GM21576 (cell line): ENCODE measurements around the gene ARHGAP10.
"Not testable (repeated sequence)": the region's sequence is repeated elsewhere in the genome, so short reads cannot be mapped to it uniquely, and the experiment has no call there.

ENCODE experiments used
- ATAC-seq: cut with Tn5 transposase; IDR thresholded peaks from one replicate; pipeline ENCODE4 v1.9.1; 2021; ENCODE audit warnings: mild to moderate bottlenecking, moderate library complexity; ENCODE audit not compliant: unreplicated experiment

ARHGAP10 gene

GRCh38 chr4:148081745-148082144 is 349.9 kb downstream of the ARHGAP10 start:
- ATAC-seq = no peak

DNA sequence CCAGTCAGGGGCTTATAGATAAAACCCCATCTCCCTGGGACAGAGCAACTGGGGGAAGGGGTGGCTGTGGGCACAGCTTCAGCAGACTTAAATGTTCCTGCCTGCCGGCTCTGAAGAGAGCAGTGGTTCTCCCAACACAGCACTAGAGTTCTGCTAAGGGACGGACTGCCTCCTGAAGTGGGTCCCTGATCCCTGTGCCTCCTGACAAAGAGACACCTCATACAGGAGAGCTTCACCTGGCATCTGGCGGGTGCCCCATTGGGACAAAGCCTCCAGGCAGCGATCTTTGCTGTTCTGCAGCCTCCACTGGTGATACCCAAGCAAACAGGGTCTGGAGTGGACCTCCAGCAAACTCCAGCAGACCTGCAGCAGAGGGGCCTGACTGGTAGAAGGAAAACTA is 351.2 kb downstream of the ARHGAP10 start:
- not testable (repeated sequence) for ATAC-seq

GRCh38 chr4:148089624-148090023 is 357.7 kb downstream of the ARHGAP10 start:
- ATAC-seq = no peak

GRCh38 chr4:148090029-148090428 is 358.1 kb downstream of the ARHGAP10 start:
- no peak for ATAC-seq

DNA sequence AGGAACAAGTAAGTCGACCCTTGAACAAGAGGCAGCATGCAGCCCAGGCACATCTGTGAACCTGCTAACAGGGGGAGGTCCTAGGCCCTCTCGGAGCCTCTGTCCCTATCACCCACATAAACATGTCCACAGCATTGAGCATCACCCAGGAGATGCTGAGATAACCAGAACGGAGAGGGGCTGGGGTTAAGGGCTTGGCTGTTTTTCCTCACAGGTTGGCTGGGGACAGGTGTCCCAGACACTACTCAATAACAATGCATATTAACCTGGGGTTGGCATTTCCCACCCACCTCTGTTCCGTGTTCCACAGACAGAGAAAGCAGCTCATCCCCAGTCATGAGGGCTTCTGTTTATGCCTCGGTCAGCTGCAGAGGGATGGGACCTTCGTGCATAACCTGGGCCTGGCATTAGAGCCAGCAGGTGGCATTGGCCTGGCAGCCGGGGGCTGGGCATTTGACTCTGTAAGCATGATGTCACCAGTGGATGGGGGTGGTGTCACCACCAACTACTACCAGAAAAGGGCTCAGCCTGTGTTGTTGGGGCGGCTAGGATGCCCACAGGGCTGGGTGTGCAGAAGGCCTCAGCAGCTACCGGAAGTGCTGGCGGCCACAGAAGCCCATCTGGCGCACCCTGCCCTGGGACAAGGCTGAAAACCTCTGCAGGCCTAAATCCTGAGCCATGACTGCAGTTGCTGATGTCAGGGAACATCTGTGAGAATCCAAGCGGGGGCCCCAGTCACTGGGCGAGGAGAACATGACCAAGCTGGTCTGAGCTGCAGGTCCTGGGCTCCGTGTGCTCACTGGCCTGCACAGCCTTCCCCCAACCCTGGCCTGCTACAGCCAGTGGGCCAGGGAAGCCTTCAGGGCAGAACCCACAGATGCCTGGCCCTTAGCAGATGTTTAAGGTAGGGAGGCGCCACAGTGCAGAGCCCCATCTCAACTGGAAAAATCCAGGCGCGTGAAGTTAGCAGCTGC is 358.9 kb downstream of the ARHGAP10 start:
- ATAC-seq = no peak

GRCh38 chr4:148091896-148092295 is 360.0 kb downstream of the ARHGAP10 start:
- ATAC-seq = no peak

DNA sequence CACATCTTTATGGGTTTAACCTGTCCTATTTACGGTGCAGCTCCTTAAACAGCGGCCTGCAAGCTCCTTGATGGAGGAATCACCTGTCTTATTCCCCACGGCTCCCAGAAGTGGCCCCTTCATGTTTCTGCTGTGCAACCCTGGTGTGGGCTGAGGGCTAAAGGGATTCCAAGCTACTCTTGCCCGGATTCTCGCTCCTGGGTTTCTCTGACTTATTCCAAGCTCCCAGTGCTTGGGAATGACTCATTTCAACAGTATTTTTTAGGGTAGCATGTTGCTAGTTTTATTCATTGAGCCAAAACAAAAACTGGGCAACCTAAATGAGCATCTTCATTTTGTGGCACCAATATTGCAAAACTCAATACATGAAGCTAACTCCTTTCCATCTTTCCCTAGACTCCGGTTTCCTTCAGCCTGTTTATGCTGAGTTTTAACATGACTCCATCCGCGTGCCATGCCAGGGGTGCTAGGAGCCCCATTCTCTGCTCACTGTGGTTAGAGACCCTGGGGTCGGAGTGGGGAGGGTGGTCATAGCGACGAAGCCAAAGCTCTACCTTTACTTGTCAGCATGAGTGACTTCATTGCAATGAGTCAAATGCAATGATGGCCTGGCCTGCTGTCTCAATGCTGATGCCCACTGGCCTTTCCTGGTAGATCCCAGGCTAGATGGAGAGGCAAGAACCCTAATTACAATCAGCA is 360.6 kb downstream of the ARHGAP10 start:
- no peak for ATAC-seq

- ATAC-seq = no peak
These were observed 361.2 kb downstream of the ARHGAP10 start for GRCh38 chr4:148093065-148093464.

- no peak for ATAC-seq
These were observed 362.3 kb downstream of the ARHGAP10 start for GRCh38 chr4:148094149-148094548.

DNA sequence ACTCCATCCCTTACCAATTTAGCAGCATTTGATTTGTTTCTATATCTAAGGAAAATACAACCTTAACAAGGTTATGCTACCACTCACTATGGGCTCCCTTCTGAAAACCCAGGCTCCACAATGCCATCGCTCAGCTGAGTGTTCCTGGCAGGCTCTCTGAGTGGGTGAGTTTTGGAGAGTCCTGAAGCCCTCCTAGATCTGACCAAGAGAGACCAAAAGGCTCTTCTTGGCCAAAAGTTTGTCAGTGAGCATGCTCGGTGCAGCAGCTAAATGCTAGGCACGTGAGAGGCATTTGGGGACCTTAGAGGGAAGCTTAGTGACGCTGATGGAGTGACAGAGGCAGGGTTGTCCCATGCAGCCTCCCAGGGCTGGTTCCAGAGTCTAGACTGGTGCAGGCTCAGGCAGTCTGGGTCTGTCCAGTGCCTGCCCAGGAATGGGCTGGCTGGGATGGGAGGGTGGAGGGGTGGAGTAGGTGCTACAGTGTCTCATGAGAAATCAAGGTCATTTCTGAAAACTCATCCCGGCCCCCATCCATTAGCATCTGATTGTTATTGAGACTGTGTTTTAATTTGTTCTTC is 363.5 kb downstream of the ARHGAP10 start:
- no peak for ATAC-seq

DNA sequence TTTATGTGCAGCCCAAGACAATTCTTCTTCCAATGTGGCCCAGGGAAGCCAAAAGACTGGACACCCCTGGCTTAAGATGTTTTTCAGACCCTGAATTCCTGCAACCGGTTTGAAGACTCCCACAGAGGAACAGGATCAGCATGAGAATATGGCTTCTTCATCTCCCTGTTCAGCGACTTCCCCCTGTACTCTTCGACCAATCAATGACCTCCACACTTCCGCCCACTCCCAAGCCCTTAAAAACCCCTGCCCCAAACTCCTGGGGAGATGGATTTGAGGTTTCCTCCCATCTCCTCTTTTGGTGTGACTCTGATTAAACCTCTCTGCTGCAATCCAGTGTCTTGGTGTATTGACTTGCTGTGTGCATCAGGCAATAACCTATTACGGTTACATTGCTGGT is 365.9 kb downstream of the ARHGAP10 start:
- ATAC-seq = no peak

DNA sequence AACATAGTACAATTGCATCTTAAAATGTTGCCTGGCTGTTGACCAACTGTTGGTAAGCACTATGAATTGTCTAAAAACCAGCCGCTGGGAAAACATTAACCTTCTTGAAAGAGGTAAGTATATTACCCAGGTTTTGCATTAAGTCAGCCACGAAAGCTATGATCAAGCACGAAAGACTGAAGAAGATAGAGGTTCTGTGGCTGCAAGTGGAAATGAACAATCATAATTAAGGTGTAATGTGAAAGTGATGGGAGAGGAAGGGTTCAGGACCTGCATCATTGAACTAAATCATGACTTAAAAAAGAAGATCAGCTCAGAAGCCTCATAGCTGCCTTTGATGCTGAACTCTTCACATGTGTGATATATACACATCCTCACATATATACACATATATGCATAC is 369.3 kb downstream of the ARHGAP10 start:
- ATAC-seq = no peak

DNA sequence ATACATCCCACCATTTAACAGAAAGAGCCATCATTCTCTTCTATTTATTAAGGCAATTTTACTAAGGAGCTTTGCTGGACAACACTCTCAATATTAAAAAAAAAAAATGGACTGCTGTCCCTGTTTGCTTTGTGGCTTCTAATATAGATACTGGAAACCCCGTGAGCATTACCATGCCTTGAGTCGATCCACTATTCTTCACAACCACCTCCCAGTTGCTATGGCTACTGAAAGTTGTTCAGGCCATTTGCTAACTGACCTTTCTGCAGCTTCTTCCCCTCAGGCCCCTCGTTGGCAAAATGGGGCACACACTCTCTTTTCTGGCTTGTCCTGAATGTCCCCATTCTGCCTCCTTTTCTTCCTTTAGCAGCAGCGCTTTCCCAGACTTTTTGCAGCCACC is 369.9 kb downstream of the ARHGAP10 start:
- no peak for ATAC-seq

DNA sequence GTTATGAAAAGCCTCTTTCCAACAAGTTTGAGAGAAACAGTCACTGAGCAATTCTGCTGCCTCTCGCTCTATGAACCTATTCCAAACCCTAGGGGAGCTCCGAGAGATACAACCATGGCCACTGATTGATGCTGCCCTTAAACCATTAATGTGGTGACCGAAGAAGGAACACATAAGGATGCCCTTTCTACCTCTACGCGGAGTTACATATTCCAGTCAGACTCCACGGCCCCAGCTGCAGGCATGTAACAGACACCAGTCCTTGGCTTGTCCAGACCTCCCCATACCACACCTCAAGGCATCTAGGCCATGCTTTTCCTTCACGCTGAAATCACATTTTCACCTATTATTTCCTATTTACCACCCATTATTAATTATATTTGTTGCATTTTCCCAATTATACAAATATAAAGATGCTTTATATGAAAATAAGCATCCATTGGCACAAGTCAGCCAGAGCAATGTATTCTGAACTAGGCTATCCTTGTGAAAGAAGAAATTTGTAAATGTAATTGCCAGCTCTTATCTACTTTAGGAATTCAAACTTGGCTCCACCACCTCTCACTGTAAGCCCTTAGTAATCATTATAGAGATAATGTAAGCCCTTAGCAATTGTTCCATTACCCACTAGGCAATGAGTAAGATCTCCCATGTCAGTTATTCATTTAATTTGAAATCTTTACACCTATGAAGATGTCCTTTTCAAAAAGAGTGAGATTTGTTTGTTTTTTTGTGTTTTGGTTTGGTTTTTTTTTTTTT is 371.9 kb downstream of the ARHGAP10 start:
- no peak for ATAC-seq

GRCh38 chr4:148108766-148109165 is 376.9 kb downstream of the ARHGAP10 start:
- no peak for ATAC-seq

GRCh38 chr4:148109216-148109615 is 377.3 kb downstream of the ARHGAP10 start:
- ATAC-seq = no peak

DNA sequence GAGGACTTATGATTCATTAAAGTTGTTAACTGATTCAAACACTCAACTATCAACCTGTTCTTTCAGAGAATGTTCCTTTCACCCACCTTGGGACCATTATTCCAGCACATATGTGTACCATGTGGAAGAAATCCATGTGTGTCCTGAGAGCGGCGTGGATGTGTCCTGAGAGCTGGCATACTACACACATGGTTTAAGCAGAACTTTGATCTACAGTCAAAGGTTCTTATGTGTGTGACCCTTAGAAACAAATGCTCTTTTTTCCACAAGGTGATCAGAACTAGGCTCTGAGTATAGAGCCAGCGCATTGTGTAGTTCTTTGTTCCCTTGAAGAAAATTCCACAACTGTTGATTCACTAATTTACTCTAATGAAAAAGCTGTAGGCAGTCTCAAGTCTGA is 378.3 kb downstream of the ARHGAP10 start:
- ATAC-seq = no peak

DNA sequence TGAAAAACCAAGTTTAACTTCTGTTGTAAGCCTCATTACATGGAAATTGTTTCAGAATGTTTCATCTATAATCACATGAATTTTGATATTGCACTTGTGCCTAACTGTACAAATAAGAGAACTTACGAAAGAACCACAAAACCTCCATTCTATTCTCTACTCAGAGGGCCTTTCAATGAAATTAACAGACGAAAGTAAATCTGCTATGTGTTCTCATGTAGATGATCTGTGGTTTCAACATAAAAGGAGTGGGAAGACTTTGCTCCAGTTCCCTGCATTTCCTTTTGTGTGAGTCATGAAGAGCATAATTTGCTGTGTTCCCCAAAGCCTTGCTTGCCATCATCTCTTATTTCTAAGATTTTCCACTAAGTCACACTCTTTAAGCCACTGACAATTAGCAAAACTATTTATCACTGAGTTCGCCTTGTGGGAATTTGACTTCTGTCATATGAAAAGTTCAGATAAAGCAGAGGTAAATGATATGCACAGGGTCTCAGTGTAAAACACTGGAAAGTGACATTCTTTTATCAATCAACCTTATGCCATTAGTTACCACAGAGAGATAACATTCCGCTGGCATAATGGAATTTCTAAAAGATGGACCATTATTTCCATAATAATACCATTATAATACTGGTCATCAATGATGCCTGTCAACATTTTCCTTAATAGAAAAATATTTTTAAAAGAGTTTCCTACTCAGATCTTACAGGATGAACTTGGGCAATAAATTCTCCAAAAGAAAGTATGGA is 380.5 kb downstream of the ARHGAP10 start:
- ATAC-seq = no peak

- ATAC-seq = no peak
These were observed 382.5 kb downstream of the ARHGAP10 start for GRCh38 chr4:148114436-148114835.

GRCh38 chr4:148116264-148116663 is 384.4 kb downstream of the ARHGAP10 start:
- ATAC-seq = no peak
